ENCODE measurements around the gene NAV2. TPM values are rescaled to one million over a fixed set of nuclear protein-coding genes. Genes with fewer than 3 reads are reported as not detected.

NAV2 gene
- total and polyA plus RNA-seq, 11 donors: 7.6 to 46.5 (median 20.2) TPM

- peaks cover 0 to 20% (median 7%) of the 10 kb centered on the region in 12 donors for H3K4me1 ChIP-seq
- no peaks in the 10 kb centered on the region for H3K9me3 ChIP-seq
- ATAC-seq (no peak), DNase-seq (no peak)
- H3K4me3 ChIP-seq: no peak overlapping the region
- intact Hi-C loops (cut with DNase I): no loop called here
- no peaks in the 10 kb centered on the region for H3K27me3 ChIP-seq
- H3K36me3 ChIP-seq: peaks cover 0 to 37% (median 3%) of the 10 kb centered on the region in 9 donors
- WGBS, 4 donors: 92 to 96% (median 95%) methylated on average over 5 of the region's 5 CpGs
- TF ChIP-seq POLR2A (IDR thresholded peaks at IDR 0.05) (no peak), CTCF (IDR thresholded peaks at IDR 0.05) (no peak)
- no peak overlapping the region for H3K27ac ChIP-seq
These were observed 176.9 kb downstream of the NAV2 start for GRCh38 chr11:19889531-19889930.

- no peaks in the 10 kb centered on the region for H3K27me3 ChIP-seq
- H3K9me3 ChIP-seq: no peaks in the 10 kb centered on the region
- peaks cover 0 to 20% (median 7%) of the 10 kb centered on the region in 12 donors for H3K4me1 ChIP-seq
- intact Hi-C loops (cut with DNase I): no loop called here
- 23 to 54% (median 36%) methylated on average over 1 of the region's 1 CpG for WGBS, 4 donors
- DNase-seq (no peak), ATAC-seq (peak in 1 of 4 donors; percentile 66)
- H3K4me3 ChIP-seq: no peak overlapping the region
- no peak for TF ChIP-seq CTCF (IDR thresholded peaks at IDR 0.05)
- TF ChIP-seq POLR2A (IDR thresholded peaks at IDR 0.05): no peak
- H3K27ac ChIP-seq: peak overlapping the region in 3 of 12 donors; percentile 29 to 59 (median 51)
- peaks cover 0 to 30% (median 0%) of the 10 kb centered on the region in 9 donors for H3K36me3 ChIP-seq
These were observed 177.7 kb downstream of the NAV2 start for GRCh38 chr11:19890308-19890707.

GRCh38 chr11:19891022-19891421 is 178.4 kb downstream of the NAV2 start:
- Histone ChIP-seq H3K27me3 (no peaks in the 10 kb centered on the region), H3K4me3 (no peak overlapping the region), H3K27ac (peak overlapping the region in 1 of 12 donors; percentile 51), H3K36me3 (peaks cover 0 to 28% (median 0%) of the 10 kb centered on the region in 9 donors), H3K4me1 (peaks cover 0 to 23% (median 7%) of the 10 kb centered on the region in 12 donors), H3K9me3 (no peaks in the 10 kb centered on the region)
- no peak for ATAC-seq
- no peak for DNase-seq
- intact Hi-C loops (cut with DNase I): no loop called here
- TF ChIP-seq CTCF (IDR thresholded peaks at IDR 0.05): no peak
- TF ChIP-seq POLR2A (IDR thresholded peaks at IDR 0.05): no peak

GRCh38 chr11:19892387-19892786 is 179.8 kb downstream of the NAV2 start:
- H3K27ac ChIP-seq: no peak overlapping the region
- H3K4me1 ChIP-seq: peaks cover 0 to 23% (median 7%) of the 10 kb centered on the region in 12 donors
- no peaks in the 10 kb centered on the region for H3K27me3 ChIP-seq
- TF ChIP-seq CTCF (IDR thresholded peaks at IDR 0.05) (no peak), POLR2A (IDR thresholded peaks at IDR 0.05) (no peak)
- ATAC-seq (no peak), DNase-seq (no peak)
- intact Hi-C loops (cut with DNase I): no loop called here
- peaks cover 0 to 28% (median 0%) of the 10 kb centered on the region in 9 donors for H3K36me3 ChIP-seq
- no peak overlapping the region for H3K4me3 ChIP-seq
- 91 to 95% (median 93%) methylated on average over 11 of the region's 11 CpGs for WGBS, 4 donors
- no peaks in the 10 kb centered on the region for H3K9me3 ChIP-seq
